GM19324 (cell line): ENCODE results near the gene BMPER.

ENCODE experiments used
- ATAC-seq: cut with Tn5 transposase; IDR thresholded peaks from one replicate; pipeline ENCODE4 v1.9.1; 2021; ENCODE audit warnings: mild to moderate bottlenecking, moderate library complexity; ENCODE audit not compliant: unreplicated experiment, low FRiP score

Gene BMPER

GRCh38 chr7:33905389-33906032 lies at the start of gene BMPER:
Gene BMPER (plus strand): TSS chr7:33905539. CDS start chr7:33905614, 75 bp downstream.
- ATAC-seq: no peak

- ATAC-seq: no peak
These were observed 43.4 kb upstream of the BMPER start for GRCh38 chr7:33861947-33862346.

GRCh38 chr7:33862946-33863814 lies 42.2 kb upstream of the BMPER start:
- ATAC-seq: no peak

- ATAC-seq: no peak
These were observed 37.2 kb upstream of the BMPER start for GRCh38 chr7:33868166-33868565.

GRCh38 chr7:33869176-33869575 lies 36.2 kb upstream of the BMPER start:
- no peak for ATAC-seq

- no peak for ATAC-seq
These were observed 35.2 kb upstream of the BMPER start for GRCh38 chr7:33870120-33870519.

- no peak for ATAC-seq
These were observed 32.5 kb upstream of the BMPER start for GRCh38 chr7:33872870-33873269.

- no peak for ATAC-seq
These were observed 31.8 kb upstream of the BMPER start for GRCh38 chr7:33873518-33873917.

- ATAC-seq: no peak
These were observed 31.2 kb upstream of the BMPER start for GRCh38 chr7:33873981-33874750.

- ATAC-seq: no peak
These were observed 30.4 kb upstream of the BMPER start for GRCh38 chr7:33874943-33875342.

GRCh38 chr7:33876596-33877274 lies 28.6 kb upstream of the BMPER start:
- ATAC-seq: no peak

- no peak for ATAC-seq
These were observed 24.6 kb upstream of the BMPER start for GRCh38 chr7:33880787-33881186.

GRCh38 chr7:33881316-33881715 lies 24.0 kb upstream of the BMPER start:
- ATAC-seq: no peak

GRCh38 chr7:33882040-33882837 lies 23.1 kb upstream of the BMPER start:
- no peak for ATAC-seq

- no peak for ATAC-seq
These were observed 22.2 kb upstream of the BMPER start for GRCh38 chr7:33882950-33883670.

- no peak for ATAC-seq
These were observed 21.7 kb upstream of the BMPER start for GRCh38 chr7:33883671-33883965.

GRCh38 chr7:33885290-33886148 lies 19.8 kb upstream of the BMPER start:
- ATAC-seq: no peak

GRCh38 chr7:33886149-33886623 lies 19.2 kb upstream of the BMPER start:
- ATAC-seq: no peak
